Adrenal gland (tissue), 12 donors: Measurements from ENCODE around the gene POLE3. TPM values are rescaled to one million over a fixed set of nuclear protein-coding genes. Genes with fewer than 3 reads are reported as not detected.
A peak's percentile ranks its signal among the peaks of the same experiment; 100 is the strongest.
"Not testable (repeated sequence)": the region's sequence is repeated elsewhere in the genome, so short reads cannot be mapped to it uniquely, and the experiment has no call there.

Experiments used
- DNase-seq, 7 donors: peaks; one replicate each; pipeline ENCODE4 v3.0.0-alpha.2; 2019 to 2020
- H3K27ac ChIP-seq, 5 donors: fragments of 200-600 bp; sonication (generic) in 4 of 5; 1 replicate in 3 of 5; 2 replicates in 2 of 5; pipeline versions ENCODE4 v1.5.1 to v1.8.0; 2016 to 2020; ENCODE audit warnings: mild to moderate bottlenecking in 1 of 5
- H3K27me3 ChIP-seq: fragments of 200-600 bp; 2 replicates; pipeline ENCODE4 v1.8.0; 2021
- H3K36me3 ChIP-seq, 2 donors: fragments of 200-600 bp; replicated peaks in 1 of 2; 1 replicate in 1 of 2; 2 replicates in 1 of 2; pipeline versions ENCODE4 v1.5.1 to v1.8.0; 2018 to 2022
- H3K4me1 ChIP-seq, 2 donors: fragments of 200-600 bp; replicated peaks in 1 of 2; 1 replicate in 1 of 2; 2 replicates in 1 of 2; pipeline versions ENCODE4 v1.5.1 to v1.8.0; 2018 to 2021
- H3K4me3 ChIP-seq, 4 donors: fragments of 200-600 bp; sonication (generic) in 3 of 4; one replicate each; pipeline ENCODE4 v1.5.1; 2016 to 2018
- H3K9me3 ChIP-seq, 3 donors: fragments of 200-600 bp; sonication (generic) in 1 of 3; replicated peaks in 1 of 3; 1 replicate in 2 of 3; 2 replicates in 1 of 3; pipeline versions ENCODE4 v1.5.1 to v1.8.0; 2016 to 2021
- POLR2A ChIP-seq, 2 donors: fragments of 450-650 bp; IDR thresholded peaks; one replicate each; pipeline ENCODE4 v1.6.1; 2017; ENCODE audit warnings: antibody characterized with exemption in 2 of 2, mild to moderate bottlenecking in 2 of 2, moderate library complexity in 1 of 2
- WGBS, 4 donors: extraction: QIAGEN DNeasy Blood & Tissue Kit in 2 of 4; methylation state at CpG; one replicate each; pipeline versions ENCODE4 v1.1.5 to v1.1.7; 2013 to 2017; 5-methylcytosine and 5-hydroxymethylcytosine counted together
- intact Hi-C, 2 donors: fragments of 100-400 bp; cut with DNase I; formaldehyde crosslinking; loops; one replicate each; pipeline versions ENCODE4 v1.14.1 to v1.15.0; 2022 to 2023
- polyA plus RNA-seq, 3 donors: library from polyadenylated mRNA; stranded (reverse); fragments of 200-250 nt in 2 of 3; fragments of 350-450 nt in 1 of 3; fragmentation: Illumina TruSeq in 1 of 3; extraction: RNeasy Lipid Tissue Mini Kit (QIAGEN cat#74804) in 1 of 3; gene quantifications; one replicate each; pipeline ENCODE4 v1.2.3, GENCODE V29; 2013 to 2014
- total RNA-seq, 9 donors: library from RNA; depleted of rRNA in 4 of 9; stranded (reverse); fragments of >200 nt in 4 of 9; fragments of 120-200 nt in 1 of 9; fragmentation: NEBNext Ultra II Directional in 1 of 9; extraction: Animal tissue kit (Norgen Biotek cat#: 25700) in 1 of 9; gene quantifications; one replicate each; pipeline versions ENCODE4 v1.1.0 to v1.2.4, GENCODE V29; 2013 to 2023
- TF ChIP-seq, protein P1 (sequence below), 6 experiments: fragments of 450-650 bp in 4 of 6; fragments of 200-600 bp in 2 of 6; sonication (generic) in 1 of 6; IDR thresholded peaks; 1 replicate in 5 of 6; 2 replicates in 1 of 6; pipeline versions ENCODE4 v1.5.1 to v1.8.0; 2016 to 2021; ENCODE audit warnings: antibody characterized with exemption in 6 of 6, mild to moderate bottlenecking in 2 of 6, moderate library complexity in 1 of 6
- donor health status: healthy with polysubstance abuse.
- donor health status: Bipolar disorder and iron deficiency.
- donor health status: DM: yes; HTN: yes; CAD: no.
- donor health status: DM: no; HTN: no; CAD: no.
- donor health status: DM: no; HTN: no; CAD: no.
- donor health status: DM: yes; HTN: yes; CAD: no.

POLE3 gene
- total and polyA plus RNA-seq, 12 donors: 14.9 to 79.1 (median 42.5) TPM

DNA sequence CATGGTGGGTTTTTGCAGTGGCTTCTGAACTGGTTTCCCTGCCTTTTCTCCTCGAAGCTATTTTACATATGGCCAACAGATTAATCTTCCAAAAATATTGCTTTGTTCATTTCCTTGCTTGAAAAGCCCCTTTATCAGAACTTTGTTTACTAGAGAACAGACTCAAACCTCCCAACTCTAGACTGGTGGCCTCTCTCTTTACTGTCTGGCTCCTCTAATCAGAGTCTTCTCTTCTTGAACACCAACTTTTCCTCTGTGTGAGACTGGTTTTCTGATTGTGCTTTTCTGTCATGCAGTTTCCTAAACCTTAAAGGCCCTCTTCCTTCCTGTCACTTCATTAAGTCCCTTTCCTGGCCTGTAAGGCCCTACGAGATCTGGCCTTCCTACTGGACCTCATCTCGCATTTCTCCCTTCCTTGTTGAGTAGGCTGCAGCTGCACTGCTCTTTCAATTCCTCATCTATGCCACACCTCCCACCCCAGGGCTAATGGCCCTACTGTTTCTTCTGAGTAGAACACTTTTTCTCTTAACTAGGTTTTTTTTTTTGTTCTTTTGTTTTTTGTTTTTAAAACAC is 5.8 kb upstream of the POLE3 start:
- TF ChIP-seq, protein P1, sequence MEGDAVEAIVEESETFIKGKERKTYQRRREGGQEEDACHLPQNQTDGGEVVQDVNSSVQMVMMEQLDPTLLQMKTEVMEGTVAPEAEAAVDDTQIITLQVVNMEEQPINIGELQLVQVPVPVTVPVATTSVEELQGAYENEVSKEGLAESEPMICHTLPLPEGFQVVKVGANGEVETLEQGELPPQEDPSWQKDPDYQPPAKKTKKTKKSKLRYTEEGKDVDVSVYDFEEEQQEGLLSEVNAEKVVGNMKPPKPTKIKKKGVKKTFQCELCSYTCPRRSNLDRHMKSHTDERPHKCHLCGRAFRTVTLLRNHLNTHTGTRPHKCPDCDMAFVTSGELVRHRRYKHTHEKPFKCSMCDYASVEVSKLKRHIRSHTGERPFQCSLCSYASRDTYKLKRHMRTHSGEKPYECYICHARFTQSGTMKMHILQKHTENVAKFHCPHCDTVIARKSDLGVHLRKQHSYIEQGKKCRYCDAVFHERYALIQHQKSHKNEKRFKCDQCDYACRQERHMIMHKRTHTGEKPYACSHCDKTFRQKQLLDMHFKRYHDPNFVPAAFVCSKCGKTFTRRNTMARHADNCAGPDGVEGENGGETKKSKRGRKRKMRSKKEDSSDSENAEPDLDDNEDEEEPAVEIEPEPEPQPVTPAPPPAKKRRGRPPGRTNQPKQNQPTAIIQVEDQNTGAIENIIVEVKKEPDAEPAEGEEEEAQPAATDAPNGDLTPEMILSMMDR (IDR thresholded peaks at IDR 0.05): no peak
- no peak for TF ChIP-seq POLR2A (IDR thresholded peaks at IDR 0.05)

DNA sequence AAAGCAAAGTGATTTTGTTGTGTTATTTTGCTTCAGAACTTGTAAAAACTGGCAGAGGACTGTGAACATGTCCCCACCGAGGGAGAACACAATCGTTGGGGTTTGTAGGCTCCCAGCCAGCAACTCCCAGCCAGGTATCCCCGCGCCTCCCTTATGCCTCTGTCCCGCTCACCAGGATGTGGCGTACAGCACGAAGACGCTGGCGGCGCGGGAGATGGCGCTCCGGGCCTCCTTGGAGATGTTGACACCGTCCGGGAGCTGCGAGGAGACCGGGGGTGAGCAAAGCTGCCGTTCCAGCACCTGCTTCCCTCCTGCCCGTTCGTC is 630 bp downstream of the POLE3 start:
- TF ChIP-seq POLR2A (IDR thresholded peaks at IDR 0.05): no peak
- TF ChIP-seq, protein P1 (IDR thresholded peaks at IDR 0.05): no peak
- H3K27ac ChIP-seq: peak overlapping the region; percentile 69 to 97 (median 94)
- H3K4me1 ChIP-seq: peaks cover 0 to 22% of the 10 kb centered on the region in 2 donors
- 0 to 1% (median 0%) methylated on average over 11 to 20 of the region's 20 CpGs for WGBS, 4 donors
- DNase-seq: no peak
- H3K27me3 ChIP-seq: no peaks in the 10 kb centered on the region
- H3K9me3 ChIP-seq: no peaks in the 10 kb centered on the region
- intact Hi-C loops: loop anchor here (5.0 to 10.0 kb wide), 2 partner anchors 98 to 105 kb away; partner anchors contain the start of gene RNF183 (in 1 of the 2)
- H3K36me3 ChIP-seq: peaks cover 0 to 20% of the 10 kb centered on the region in 2 donors
- peak overlapping the region; percentile 20 to 96 (median 68) for H3K4me3 ChIP-seq

More for the DNA sequence above, 5.8 kb upstream of the POLE3 start:
- Histone ChIP-seq H3K4me1 (peaks cover 0 to 5% of the 10 kb centered on the region in 2 donors), H3K36me3 (no peaks in the 10 kb centered on the region), H3K27ac (peak overlapping the region in 1 of 5 donors; percentile 21), H3K9me3 (no peaks in the 10 kb centered on the region), H3K27me3 (no peaks in the 10 kb centered on the region), H3K4me3 (no peak overlapping the region)
- intact Hi-C loops: no loop called here
- 59 to 67% (median 61%) methylated on average over 3 of the region's 3 CpGs for WGBS, 4 donors
- DNase-seq: no peak

DNA sequence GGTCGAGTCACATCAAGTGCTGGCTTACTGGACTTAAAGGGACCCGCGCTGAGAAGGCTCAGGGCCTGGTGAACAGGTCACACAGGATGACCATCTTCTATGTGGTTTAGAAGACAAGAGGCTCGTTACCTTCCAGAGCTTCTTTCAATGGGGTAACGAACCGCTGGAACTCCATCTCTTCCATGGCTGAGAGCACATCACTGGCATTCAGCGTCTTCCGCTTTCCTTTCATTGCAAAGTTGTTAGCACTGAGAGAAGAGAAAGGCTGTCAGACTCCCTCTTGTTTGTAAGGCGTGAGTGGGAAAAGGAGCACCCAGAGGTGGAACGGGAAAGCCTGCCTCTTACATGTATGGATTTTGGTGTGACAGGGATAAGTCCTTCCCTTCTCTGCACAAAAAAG is 994 bp downstream of the POLE3 start:
- peak overlapping the region; percentile 20 to 96 (median 68) for H3K4me3 ChIP-seq
- H3K4me1 ChIP-seq: peaks cover 0 to 22% of the 10 kb centered on the region in 2 donors
- H3K27ac ChIP-seq: peak overlapping the region in 4 of 5 donors; percentile 92 to 97 (median 96)
- TF ChIP-seq, protein P1 (IDR thresholded peaks at IDR 0.05): no peak
- TF ChIP-seq POLR2A (IDR thresholded peaks at IDR 0.05): no peak
- H3K36me3 ChIP-seq: peaks cover 0 to 20% of the 10 kb centered on the region in 2 donors
- H3K9me3 ChIP-seq: no peaks in the 10 kb centered on the region
- no peaks in the 10 kb centered on the region for H3K27me3 ChIP-seq
- no peak for DNase-seq
- intact Hi-C loops: loop anchor here (5.0 to 10.0 kb wide), 2 partner anchors 97 to 105 kb away; partner anchors contain the start of gene RNF183 (in 1 of the 2)
- whole genome bisulfite sequencing, 4 donors: 28 to 42% (median 35%) methylated on average over 10 of the region's 10 CpGs

DNA sequence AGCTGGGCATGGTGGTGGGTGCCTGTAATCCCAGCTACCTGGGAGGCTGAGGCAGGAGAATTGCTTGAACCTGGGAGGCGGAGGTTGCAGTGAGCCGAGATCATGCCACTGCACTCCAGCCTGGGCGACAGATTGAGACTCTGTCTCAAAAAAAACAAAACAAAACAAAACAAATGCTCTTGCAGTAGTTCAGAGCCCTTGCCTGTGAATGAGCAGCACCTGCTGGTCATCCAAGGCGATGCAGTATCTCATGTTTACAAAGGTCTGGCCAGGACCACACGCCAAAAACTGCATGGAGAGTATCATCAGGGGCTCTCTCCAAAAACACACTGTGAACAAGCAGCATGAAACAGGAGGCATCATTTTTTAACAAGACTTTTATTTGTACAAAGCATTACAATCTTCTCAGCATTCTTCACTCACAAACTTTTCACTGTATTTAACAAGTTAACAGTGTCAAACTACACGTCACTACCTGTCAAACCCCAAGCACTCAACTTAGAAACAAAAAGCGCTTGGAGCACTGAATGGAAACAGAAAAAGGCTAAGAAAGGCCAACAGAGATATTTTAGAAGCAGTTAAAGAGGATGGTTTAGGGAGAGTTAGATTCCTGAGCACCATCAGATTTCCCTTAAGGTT is 3.5 kb downstream of the POLE3 start:
- peaks cover 0 to 20% of the 10 kb centered on the region in 2 donors for H3K36me3 ChIP-seq
- intact Hi-C loops: loop anchor here (5.0 to 10.0 kb wide), 2 partner anchors 95 to 102 kb away; partner anchors contain the start of gene RNF183 (in 1 of the 2)
- 24 to 29% (median 26%) methylated on average over 7 of the region's 7 CpGs for WGBS, 4 donors
- H3K27ac ChIP-seq: peak overlapping the region in 2 of 5 donors; percentile 25 to 40
- TF ChIP-seq, protein P1 (IDR thresholded peaks at IDR 0.05): peak; percentile 58 to 96 (median 90)
- peak; percentile 72 to 94 (median 85) for DNase-seq
- H3K27me3 ChIP-seq, H3K9me3 ChIP-seq, H3K4me3 ChIP-seq: not testable (repeated sequence)
- peaks cover 0 to 22% of the 10 kb centered on the region in 2 donors for H3K4me1 ChIP-seq

DNA sequence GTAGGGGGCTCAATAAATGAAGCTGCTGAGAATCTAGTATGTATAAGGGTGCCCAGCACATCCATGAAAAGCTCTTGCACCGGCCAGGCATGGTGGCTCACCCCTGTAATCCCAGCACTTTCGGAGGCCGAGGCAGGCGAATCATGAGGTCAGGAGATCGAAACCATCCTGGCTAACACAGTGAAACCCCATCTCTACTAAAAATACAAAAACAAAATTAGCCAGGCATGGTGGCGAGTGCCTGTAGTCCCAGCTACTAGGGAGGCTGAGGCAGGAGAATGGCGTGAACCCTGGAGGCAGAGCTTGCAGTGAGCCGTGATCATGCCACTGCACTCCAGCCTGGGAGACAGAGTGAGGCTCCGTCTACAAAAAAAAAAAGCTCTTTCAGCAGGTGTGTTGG is 4.1 kb downstream of the POLE3 start:
- WGBS, 4 donors: 81 to 92% (median 84%) methylated on average over 9 of the region's 9 CpGs
- peaks cover 0 to 22% of the 10 kb centered on the region in 2 donors for H3K4me1 ChIP-seq
- not testable (repeated sequence) for H3K4me3 ChIP-seq, DNase-seq, H3K9me3 ChIP-seq, H3K27me3 ChIP-seq
- H3K36me3 ChIP-seq: peaks cover 0 to 20% of the 10 kb centered on the region in 2 donors
- peak overlapping the region in 2 of 5 donors; percentile 25 to 40 for H3K27ac ChIP-seq
- intact Hi-C loops: loop anchor here (5.0 to 10.0 kb wide), 2 partner anchors 94 to 102 kb away; partner anchors contain the start of gene RNF183 (in 1 of the 2)
